ENCODE results near the gene ABCB10. TPM values are rescaled to one million over a fixed set of nuclear protein-coding genes. Genes with fewer than 3 reads are reported as not detected.

Gene ABCB10
- total RNA-seq, 1 experiment from 2014 or later = 31.9 TPM

- Mint-ChIP-seq H3K4me1 (ENCODE audit: low read depth, unreplicated experiment) (no peaks in the 10 kb centered on the region), H3K4me3 (ENCODE audit: unreplicated experiment) (no peak overlapping the region), H3K27me3 (ENCODE audit: insufficient read depth, unreplicated experiment) (no peaks in the 10 kb centered on the region), H3K9me3 (ENCODE audit: unreplicated experiment) (no peaks in the 10 kb centered on the region), H3K27ac (ENCODE audit: unreplicated experiment) (no peak overlapping the region), H3K36me3 (ENCODE audit: insufficient read depth, unreplicated experiment) (no peaks in the 10 kb centered on the region)
- ChIA-PET CTCF (no interaction called here), POLR2A (interaction anchor here (0.7 kb wide), 1 partner anchor 84 kb away, joined by 11 read pairs; no protein-coding TSS in a partner anchor)
- H3K4me1 ChIP-seq = peaks cover 7% of the 10 kb centered on the region; the same call in 1 of the 2 replicates
- intact Hi-C loops (cut with micrococcal nuclease; ENCODE audit: unreplicated experiment) = no loop called here
- DNase-seq = no peak
- BruUV-seq (replicated peaks) = no TSS peak
- H3K36me3 ChIP-seq (ENCODE audit: control insufficient read depth, insufficient read depth, low read length) = no peaks in the 10 kb centered on the region
- H3K9me3 ChIP-seq = no peaks in the 10 kb centered on the region
- no peaks in the 10 kb centered on the region for H3K27me3 ChIP-seq (replicated peaks; ENCODE audit: control insufficient read depth, insufficient read depth, low read length)
- no peak for TF ChIP-seq CTCF (IDR thresholded peaks at IDR 0.05; ENCODE audit: insufficient read depth in 1 of 2, low read depth in 1 of 2, low read length in 1 of 2, severe bottlenecking in 1 of 2, unreplicated experiment in 1 of 2)
- H3K4me3 ChIP-seq (ENCODE audit: low read depth, low read length) = no peak overlapping the region
Measured at GRCh38 chr1:229585338-229585737, 26.8 kb upstream of the ABCB10 start.

- no peaks in the 10 kb centered on the region for H3K36me3 ChIP-seq (ENCODE audit: control insufficient read depth, insufficient read depth, low read length)
- DNase-seq = no peak
- intact Hi-C loops (cut with micrococcal nuclease; ENCODE audit: unreplicated experiment) = no loop called here
- TF ChIP-seq CTCF (IDR thresholded peaks at IDR 0.05; ENCODE audit: insufficient read depth in 1 of 2, low read depth in 1 of 2, low read length in 1 of 2, severe bottlenecking in 1 of 2, unreplicated experiment in 1 of 2) = no peak
- H3K27ac Mint-ChIP-seq (ENCODE audit: unreplicated experiment) = no peak overlapping the region
- BruUV-seq (replicated peaks) = no TSS peak
- H3K9me3 Mint-ChIP-seq (ENCODE audit: unreplicated experiment) = no peaks in the 10 kb centered on the region
- no peak overlapping the region for H3K4me3 Mint-ChIP-seq (ENCODE audit: unreplicated experiment)
- no peaks in the 10 kb centered on the region for H3K27me3 Mint-ChIP-seq (ENCODE audit: insufficient read depth, unreplicated experiment)
- no peaks in the 10 kb centered on the region for H3K4me1 Mint-ChIP-seq (ENCODE audit: low read depth, unreplicated experiment)
- H3K4me1 ChIP-seq = peaks cover 7% of the 10 kb centered on the region; the same call in 1 of the 2 replicates
- no peaks in the 10 kb centered on the region for H3K27me3 ChIP-seq (replicated peaks; ENCODE audit: control insufficient read depth, insufficient read depth, low read length)
- no peaks in the 10 kb centered on the region for H3K36me3 Mint-ChIP-seq (ENCODE audit: insufficient read depth, unreplicated experiment)
- no peaks in the 10 kb centered on the region for H3K9me3 ChIP-seq
- H3K4me3 ChIP-seq (ENCODE audit: low read depth, low read length) = no peak overlapping the region
- CTCF ChIA-PET = interaction anchor here (0.9 kb wide), 1 partner anchor 24 kb away, joined by 3 read pairs; the partner anchor contains the start of gene ABCB10
- POLR2A ChIA-PET = no interaction called here
Measured at GRCh38 chr1:229582715-229583114, 24.2 kb upstream of the ABCB10 start.

- Mint-ChIP-seq H3K36me3 (ENCODE audit: insufficient read depth, unreplicated experiment) (no peaks in the 10 kb centered on the region), H3K27me3 (ENCODE audit: insufficient read depth, unreplicated experiment) (no peaks in the 10 kb centered on the region), H3K27ac (ENCODE audit: unreplicated experiment) (no peak overlapping the region), H3K9me3 (ENCODE audit: unreplicated experiment) (no peaks in the 10 kb centered on the region), H3K4me1 (ENCODE audit: low read depth, unreplicated experiment) (no peaks in the 10 kb centered on the region), H3K4me3 (ENCODE audit: unreplicated experiment) (no peak overlapping the region)
- intact Hi-C loops (cut with micrococcal nuclease; ENCODE audit: unreplicated experiment) = no loop called here
- peak in 1 of 2 experiments; percentile 19 for DNase-seq
- POLR2A ChIA-PET = no interaction called here
- TF ChIP-seq CTCF (IDR thresholded peaks at IDR 0.05; ENCODE audit: insufficient read depth in 1 of 2, low read depth in 1 of 2, low read length in 1 of 2, severe bottlenecking in 1 of 2, unreplicated experiment in 1 of 2) = no peak
- Histone ChIP-seq H3K36me3 (ENCODE audit: control insufficient read depth, insufficient read depth, low read length) (no peaks in the 10 kb centered on the region), H3K4me3 (ENCODE audit: low read depth, low read length) (no peak overlapping the region), H3K27me3 (replicated peaks; ENCODE audit: control insufficient read depth, insufficient read depth, low read length) (no peaks in the 10 kb centered on the region), H3K9me3 (no peaks in the 10 kb centered on the region), H3K4me1 (peaks cover 7% of the 10 kb centered on the region; the same call in 1 of the 2 replicates)
- BruUV-seq (replicated peaks) = no TSS peak
- CTCF ChIA-PET = interaction anchor here (0.9 kb wide), 1 partner anchor 23 kb away, joined by 3 read pairs; the partner anchor contains the start of gene ABCB10
Measured at GRCh38 chr1:229582011-229582694, 23.6 kb upstream of the ABCB10 start.
